PC-3 (cell line): ENCODE results near the gene TRPM1.

Experiments used
- EZH2 ChIP-seq: fragments of 300-600 bp; sonication (generic); IDR thresholded peaks from one replicate; pipeline ENCODE4 v1.6.1; 2017; ENCODE audit warnings: antibody characterized with exemption, mild to moderate bottlenecking, low read length; ENCODE audit not compliant: unreplicated experiment
- TF ChIP-seq, protein P1 (sequence below): fragments of 300-600 bp; sonication (generic); conservative IDR thresholded peaks from 2 replicates; pipeline ENCODE4 v1.5.1; 2017; ENCODE audit warnings: antibody characterized with exemption, low read depth, mild to moderate bottlenecking, low read length

DNA sequence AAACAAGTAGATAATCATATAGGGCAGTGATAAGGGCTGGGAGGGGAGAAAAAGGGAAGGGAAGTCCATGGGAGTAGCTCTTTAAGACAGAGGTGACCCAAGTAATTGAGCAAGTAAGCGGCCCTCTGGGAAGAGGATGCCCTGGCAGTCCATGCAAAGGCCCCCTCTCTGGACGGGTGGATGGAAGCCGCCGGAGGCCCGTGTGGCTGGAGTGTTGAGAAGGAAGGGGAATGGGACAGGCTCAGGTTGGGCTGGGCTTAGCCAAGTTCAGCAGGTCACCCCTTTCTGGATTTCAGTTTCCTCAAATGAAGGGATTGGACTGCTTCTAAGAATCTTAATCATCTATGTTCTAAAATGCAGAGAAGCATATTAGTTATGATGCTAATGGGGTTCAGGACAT lies 32.4 kb upstream of the TRPM1 start:
- TF ChIP-seq, protein P1, sequence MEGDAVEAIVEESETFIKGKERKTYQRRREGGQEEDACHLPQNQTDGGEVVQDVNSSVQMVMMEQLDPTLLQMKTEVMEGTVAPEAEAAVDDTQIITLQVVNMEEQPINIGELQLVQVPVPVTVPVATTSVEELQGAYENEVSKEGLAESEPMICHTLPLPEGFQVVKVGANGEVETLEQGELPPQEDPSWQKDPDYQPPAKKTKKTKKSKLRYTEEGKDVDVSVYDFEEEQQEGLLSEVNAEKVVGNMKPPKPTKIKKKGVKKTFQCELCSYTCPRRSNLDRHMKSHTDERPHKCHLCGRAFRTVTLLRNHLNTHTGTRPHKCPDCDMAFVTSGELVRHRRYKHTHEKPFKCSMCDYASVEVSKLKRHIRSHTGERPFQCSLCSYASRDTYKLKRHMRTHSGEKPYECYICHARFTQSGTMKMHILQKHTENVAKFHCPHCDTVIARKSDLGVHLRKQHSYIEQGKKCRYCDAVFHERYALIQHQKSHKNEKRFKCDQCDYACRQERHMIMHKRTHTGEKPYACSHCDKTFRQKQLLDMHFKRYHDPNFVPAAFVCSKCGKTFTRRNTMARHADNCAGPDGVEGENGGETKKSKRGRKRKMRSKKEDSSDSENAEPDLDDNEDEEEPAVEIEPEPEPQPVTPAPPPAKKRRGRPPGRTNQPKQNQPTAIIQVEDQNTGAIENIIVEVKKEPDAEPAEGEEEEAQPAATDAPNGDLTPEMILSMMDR: no peak
- TF ChIP-seq EZH2: no peak
